ENCODE results near the gene VWA5B2.
A peak's percentile ranks its signal among the peaks of the same experiment; 100 is the strongest.

Gene VWA5B2

DNA sequence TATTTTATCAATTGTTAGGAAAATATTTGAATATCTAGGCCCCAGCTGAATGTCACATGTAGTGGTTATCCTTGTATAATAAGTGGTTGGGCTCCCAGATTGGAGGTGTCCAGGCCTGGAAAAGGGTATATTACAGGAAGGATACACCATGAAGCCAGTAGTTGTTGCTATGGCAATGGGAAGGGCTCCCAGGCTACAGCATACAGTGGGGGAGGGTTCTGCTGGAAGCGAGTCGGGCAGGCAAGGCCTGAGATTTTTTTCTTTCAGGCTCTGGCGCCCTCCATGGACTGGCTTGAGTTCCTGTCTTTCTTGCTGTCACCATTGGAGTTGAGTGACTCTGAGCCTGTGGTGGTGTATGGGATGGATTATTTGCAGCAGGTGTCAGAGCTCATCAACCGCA, 55.3 kb downstream of the VWA5B2 start:
- Mint-ChIP-seq H3K9me3 (no peaks in the 10 kb centered on the region), H3K36me3 (ENCODE audit: insufficient read depth) (no peaks in the 10 kb centered on the region), H3K4me3 (no peak overlapping the region), H3K4me1 (ENCODE audit: low read depth in 2 of 2) (no peaks in the 10 kb centered on the region), H3K27me3 (peaks cover 23 to 48% of the 10 kb centered on the region in 2 donors), H3K27ac (peak overlapping the region in 1 of 2 donors; percentile 60)
- ATAC-seq (replicated peaks) (no peak), DNase-seq (peak in 1 of 3 experiments; percentile 10)

- peak; percentile 27 to 46 (median 33) for DNase-seq
- Mint-ChIP-seq H3K9me3 (no peaks in the 10 kb centered on the region), H3K27ac (no peak overlapping the region), H3K4me3 (no peak overlapping the region), H3K36me3 (ENCODE audit: insufficient read depth) (no peaks in the 10 kb centered on the region), H3K27me3 (peaks cover 18 to 60% of the 10 kb centered on the region in 2 donors), H3K4me1 (ENCODE audit: low read depth in 2 of 2) (no peaks in the 10 kb centered on the region)
- peak; percentile 69 for ATAC-seq (replicated peaks)
Measured at GRCh38 chr3:184289426-184289938, 60.1 kb downstream of the VWA5B2 start.

GRCh38 chr3:184290331-184290730, 60.9 kb downstream of the VWA5B2 start:
- Mint-ChIP-seq H3K4me3 (no peak overlapping the region), H3K9me3 (no peaks in the 10 kb centered on the region), H3K36me3 (ENCODE audit: insufficient read depth) (no peaks in the 10 kb centered on the region), H3K4me1 (ENCODE audit: low read depth in 2 of 2) (no peaks in the 10 kb centered on the region), H3K27me3 (peaks cover 12 to 52% of the 10 kb centered on the region in 2 donors), H3K27ac (no peak overlapping the region)
- DNase-seq (no peak), ATAC-seq (replicated peaks) (no peak)

GRCh38 chr3:184291044-184291737, 61.8 kb downstream of the VWA5B2 start:
- no peak overlapping the region for H3K4me3 Mint-ChIP-seq
- H3K27ac Mint-ChIP-seq, result no peak overlapping the region

More at GRCh38 chr3:184291044-184291737, 61.8 kb downstream of the VWA5B2 start:
- Mint-ChIP-seq H3K4me1 (ENCODE audit: low read depth in 2 of 2) (no peaks in the 10 kb centered on the region), H3K27me3 (peaks cover 3 to 43% of the 10 kb centered on the region in 2 donors), H3K36me3 (ENCODE audit: insufficient read depth) (no peaks in the 10 kb centered on the region), H3K9me3 (no peaks in the 10 kb centered on the region)
- no peak for DNase-seq
- ATAC-seq (replicated peaks), result no peak

All from effector memory CD8-positive, alpha-beta T cell (primary cell).